Activated gamma-delta T cell treated with Interleukin-2 at 50 U/mL for 16 hours (primary cell): Measurements from ENCODE around the gene ZNF511.
"Not testable (repeated sequence)": the region's sequence is repeated elsewhere in the genome, so short reads cannot be mapped to it uniquely, and the experiment has no call there.

Experiments
- DNase-seq: peaks from one replicate; pipeline ENCODE4 v3.0.0-alpha.2; 2020

Gene ZNF511

GRCh38 chr10:133316732-133317131, 8.0 kb downstream of the ZNF511 start:
- no peak for DNase-seq

GRCh38 chr10:133318494-133319127, 9.9 kb downstream of the ZNF511 start:
- DNase-seq, result peak; percentile 65

GRCh38 chr10:133320852-133321422, 12.2 kb downstream of the ZNF511 start:
- DNase-seq, result not testable (repeated sequence)

- DNase-seq, result not testable (repeated sequence)
These were observed 13.5 kb downstream of the ZNF511 start for GRCh38 chr10:133322064-133322709.

GRCh38 chr10:133324198-133324792, 15.6 kb downstream of the ZNF511 start:
- DNase-seq, result peak; percentile 46

- no peak for DNase-seq
These were observed 16.1 kb downstream of the ZNF511 start for GRCh38 chr10:133324857-133325260.

- no peak for DNase-seq
These were observed 16.9 kb downstream of the ZNF511 start for GRCh38 chr10:133325440-133326222.

GRCh38 chr10:133326223-133326551, 17.5 kb downstream of the ZNF511 start:
- DNase-seq, result no peak

GRCh38 chr10:133326745-133327650, 18.3 kb downstream of the ZNF511 start:
- DNase-seq, result no peak

- no peak for DNase-seq
These were observed 19.1 kb downstream of the ZNF511 start for GRCh38 chr10:133327651-133328357.

- DNase-seq, result no peak
These were observed 19.9 kb downstream of the ZNF511 start for GRCh38 chr10:133328358-133329343.

- DNase-seq, result peak; percentile 86
These were observed 20.9 kb downstream of the ZNF511 start for GRCh38 chr10:133329491-133330202.

- no peak for DNase-seq
These were observed 24.4 kb downstream of the ZNF511 start for GRCh38 chr10:133332936-133333699.

GRCh38 chr10:133334503-133335245, 26.0 kb downstream of the ZNF511 start:
- peak; percentile 26 for DNase-seq

- peak; percentile 79 for DNase-seq
These were observed 26.8 kb downstream of the ZNF511 start for GRCh38 chr10:133335246-133336117.

GRCh38 chr10:133336118-133336576, 27.4 kb downstream of the ZNF511 start:
- no peak for DNase-seq
